Peyer's patch (tissue), 4 donors: Measurements from ENCODE around the gene SLC30A2. TPM values are rescaled to one million over a fixed set of nuclear protein-coding genes. Genes with fewer than 3 reads are reported as not detected.

Experiments used
- DNase-seq, 3 donors: peaks; one replicate each; pipeline ENCODE4 v3.0.0-alpha.2; 2017 to 2019
- H3K27ac ChIP-seq, 4 donors: fragments of 200-600 bp; sonication (generic); one replicate each; pipeline ENCODE4 v1.5.1; 2016 to 2019
- H3K27me3 ChIP-seq, 2 donors: fragments of 200-600 bp; sonication (generic); one replicate each; pipeline ENCODE4 v1.5.1; 2019
- H3K36me3 ChIP-seq, 3 donors: fragments of 200-600 bp; sonication (generic); one replicate each; pipeline ENCODE4 v1.5.1; 2016 to 2019
- H3K4me1 ChIP-seq, 4 donors: fragments of 200-600 bp; sonication (generic); one replicate each; pipeline ENCODE4 v1.5.1; 2016 to 2019
- H3K4me3 ChIP-seq, 4 donors: fragments of 200-600 bp; sonication (generic); 1 replicate in 3 of 4; 2 replicates in 1 of 4; pipeline ENCODE4 v1.5.1; 2016 to 2019; ENCODE audit warnings: mild to moderate bottlenecking in 1 of 4
- H3K9me3 ChIP-seq, 4 donors: fragments of 200-600 bp; sonication (generic); one replicate each; pipeline ENCODE4 v1.5.1; 2016 to 2019; ENCODE audit warnings: mild to moderate bottlenecking in 1 of 4
- CTCF ChIP-seq, 6 experiments: fragments of 450-650 bp in 4 of 6; fragments of 200-600 bp in 2 of 6; sonication (generic) in 1 of 6; IDR thresholded peaks; one replicate each; pipeline ENCODE4 v1.5.1; 2017 to 2019; ENCODE audit warnings: antibody characterized with exemption in 6 of 6, mild to moderate bottlenecking in 3 of 6, moderate library complexity in 1 of 6
- POLR2A ChIP-seq, 2 donors: fragments of 450-650 bp; IDR thresholded peaks; one replicate each; pipeline ENCODE4 v1.5.1; 2017; ENCODE audit warnings: antibody characterized with exemption in 2 of 2, mild to moderate bottlenecking in 2 of 2, moderate library complexity in 2 of 2
- total RNA-seq, 4 donors: library from RNA; depleted of rRNA; stranded (reverse); fragments of >200 nt; gene quantifications; one replicate each; pipeline ENCODE4 v1.1.0, GENCODE V29; 2016

The SLC30A2 gene
- total RNA-seq, 4 donors from 2014 or later, result 0.18 to 13.2 (median 1.7) TPM; not detected in 1

GRCh38 chr1:26090893-26091292, 45.0 kb upstream of the SLC30A2 start:
- no peaks in the 10 kb centered on the region for H3K9me3 ChIP-seq
- no peaks in the 10 kb centered on the region for H3K27me3 ChIP-seq
- no peak overlapping the region for H3K27ac ChIP-seq
- DNase-seq, result no peak
- no peak overlapping the region for H3K4me3 ChIP-seq
- no peaks in the 10 kb centered on the region for H3K36me3 ChIP-seq
- H3K4me1 ChIP-seq, result no peaks in the 10 kb centered on the region
- TF ChIP-seq CTCF (IDR thresholded peaks at IDR 0.05) (no peak), POLR2A (IDR thresholded peaks at IDR 0.05) (no peak)

GRCh38 chr1:26089125-26089524, 43.2 kb upstream of the SLC30A2 start:
- Histone ChIP-seq H3K36me3 (no peaks in the 10 kb centered on the region), H3K4me3 (no peak overlapping the region), H3K27ac (no peak overlapping the region), H3K27me3 (no peaks in the 10 kb centered on the region), H3K9me3 (no peaks in the 10 kb centered on the region), H3K4me1 (no peaks in the 10 kb centered on the region)
- no peak for TF ChIP-seq CTCF (IDR thresholded peaks at IDR 0.05)
- TF ChIP-seq POLR2A (IDR thresholded peaks at IDR 0.05), result no peak
- DNase-seq, result no peak

GRCh38 chr1:26084844-26085243, 38.9 kb upstream of the SLC30A2 start:
- Histone ChIP-seq H3K9me3 (no peaks in the 10 kb centered on the region), H3K27me3 (no peaks in the 10 kb centered on the region), H3K4me1 (no peaks in the 10 kb centered on the region), H3K36me3 (no peaks in the 10 kb centered on the region), H3K4me3 (no peak overlapping the region), H3K27ac (no peak overlapping the region)
- DNase-seq, result no peak
- TF ChIP-seq CTCF (IDR thresholded peaks at IDR 0.05) (no peak), POLR2A (IDR thresholded peaks at IDR 0.05) (no peak)

- Histone ChIP-seq H3K27ac (no peak overlapping the region), H3K9me3 (no peaks in the 10 kb centered on the region), H3K27me3 (no peaks in the 10 kb centered on the region), H3K36me3 (no peaks in the 10 kb centered on the region), H3K4me1 (no peaks in the 10 kb centered on the region), H3K4me3 (no peak overlapping the region)
- TF ChIP-seq CTCF (IDR thresholded peaks at IDR 0.05), result no peak
- no peak for TF ChIP-seq POLR2A (IDR thresholded peaks at IDR 0.05)
- DNase-seq, result no peak
These were observed 38.2 kb upstream of the SLC30A2 start for GRCh38 chr1:26084091-26084561.

- DNase-seq, result peak in 1 of 3 donors; percentile 55
- H3K27me3 ChIP-seq, result no peaks in the 10 kb centered on the region
- no peaks in the 10 kb centered on the region for H3K4me1 ChIP-seq
- no peak overlapping the region for H3K4me3 ChIP-seq
- TF ChIP-seq POLR2A (IDR thresholded peaks at IDR 0.05), result no peak
- no peak for TF ChIP-seq CTCF (IDR thresholded peaks at IDR 0.05)
- no peaks in the 10 kb centered on the region for H3K9me3 ChIP-seq
- no peaks in the 10 kb centered on the region for H3K36me3 ChIP-seq
- H3K27ac ChIP-seq, result no peak overlapping the region
These were observed 37.3 kb upstream of the SLC30A2 start for GRCh38 chr1:26083208-26083607.

- no peak overlapping the region for H3K4me3 ChIP-seq
- no peak overlapping the region for H3K27ac ChIP-seq
- DNase-seq, result no peak
- H3K9me3 ChIP-seq, result no peaks in the 10 kb centered on the region
- H3K27me3 ChIP-seq, result no peaks in the 10 kb centered on the region
- H3K36me3 ChIP-seq, result no peaks in the 10 kb centered on the region
- TF ChIP-seq CTCF (IDR thresholded peaks at IDR 0.05) (no peak), POLR2A (IDR thresholded peaks at IDR 0.05) (no peak)
- no peaks in the 10 kb centered on the region for H3K4me1 ChIP-seq
These were observed 36.1 kb upstream of the SLC30A2 start for GRCh38 chr1:26082020-26082350.
